ENCODE results near the gene CHST3. TPM values are rescaled to one million over a fixed set of nuclear protein-coding genes. Genes with fewer than 3 reads are reported as not detected.

The CHST3 gene
- total RNA-seq, 1 donor from 2014 or later: 21.7 TPM

- DNase-seq (ENCODE audit: extremely low spot score, unreplicated experiment): no peak
- Mint-ChIP-seq H3K9me3 (no peaks in the 10 kb centered on the region), H3K36me3 (no peaks in the 10 kb centered on the region), H3K27ac (peak overlapping the region; percentile 89), H3K4me3 (peak overlapping the region; percentile 72), H3K27me3 (no peaks in the 10 kb centered on the region), H3K4me1 (ENCODE audit: unreplicated experiment) (peaks cover 42% of the 10 kb centered on the region)
- TF ChIP-seq, protein P1, sequence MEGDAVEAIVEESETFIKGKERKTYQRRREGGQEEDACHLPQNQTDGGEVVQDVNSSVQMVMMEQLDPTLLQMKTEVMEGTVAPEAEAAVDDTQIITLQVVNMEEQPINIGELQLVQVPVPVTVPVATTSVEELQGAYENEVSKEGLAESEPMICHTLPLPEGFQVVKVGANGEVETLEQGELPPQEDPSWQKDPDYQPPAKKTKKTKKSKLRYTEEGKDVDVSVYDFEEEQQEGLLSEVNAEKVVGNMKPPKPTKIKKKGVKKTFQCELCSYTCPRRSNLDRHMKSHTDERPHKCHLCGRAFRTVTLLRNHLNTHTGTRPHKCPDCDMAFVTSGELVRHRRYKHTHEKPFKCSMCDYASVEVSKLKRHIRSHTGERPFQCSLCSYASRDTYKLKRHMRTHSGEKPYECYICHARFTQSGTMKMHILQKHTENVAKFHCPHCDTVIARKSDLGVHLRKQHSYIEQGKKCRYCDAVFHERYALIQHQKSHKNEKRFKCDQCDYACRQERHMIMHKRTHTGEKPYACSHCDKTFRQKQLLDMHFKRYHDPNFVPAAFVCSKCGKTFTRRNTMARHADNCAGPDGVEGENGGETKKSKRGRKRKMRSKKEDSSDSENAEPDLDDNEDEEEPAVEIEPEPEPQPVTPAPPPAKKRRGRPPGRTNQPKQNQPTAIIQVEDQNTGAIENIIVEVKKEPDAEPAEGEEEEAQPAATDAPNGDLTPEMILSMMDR (conservative IDR thresholded peaks at IDR 0.05): no peak
Observed at GRCh38 chr10:71998840-71999194, 34.6 kb downstream of the CHST3 start.

DNA sequence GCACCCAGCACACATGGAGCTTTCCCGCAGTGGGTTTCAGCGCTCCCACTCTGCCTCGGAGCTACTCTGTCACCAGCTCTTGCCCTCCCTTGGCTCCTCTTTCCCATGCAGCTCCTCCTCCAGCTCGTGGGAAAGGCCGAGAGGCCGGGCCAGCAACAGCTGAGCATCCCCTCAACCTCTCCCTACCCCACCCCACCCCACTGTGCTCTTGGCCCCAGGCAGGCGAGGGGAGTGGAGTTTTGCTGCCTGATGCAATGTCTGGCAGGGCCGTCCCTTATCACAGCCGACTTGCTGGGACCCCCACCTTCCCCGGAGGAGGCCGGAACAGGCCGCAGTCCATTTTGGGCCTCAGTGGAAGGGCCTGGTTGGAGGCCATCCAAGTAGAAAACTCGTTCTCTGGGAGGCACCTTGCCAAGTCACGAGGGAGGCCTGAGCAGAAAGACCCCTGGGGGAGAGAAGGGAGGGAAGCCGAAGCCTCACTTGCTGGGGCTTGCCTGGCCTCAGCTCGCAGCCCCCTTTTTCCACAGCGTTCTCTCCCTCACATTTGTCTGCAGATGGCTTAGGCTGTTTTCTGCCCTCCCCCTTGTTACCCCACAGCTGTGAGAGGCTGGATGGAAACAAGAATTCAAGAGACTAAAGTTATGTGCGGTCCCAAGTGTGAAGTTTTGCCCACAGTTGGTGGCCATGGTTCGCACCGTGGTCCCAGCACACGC lies 35.3 kb downstream of the CHST3 start:
- peaks cover 42% of the 10 kb centered on the region for H3K4me1 Mint-ChIP-seq (ENCODE audit: unreplicated experiment)
- no peak for DNase-seq (ENCODE audit: extremely low spot score, unreplicated experiment)
- TF ChIP-seq, protein P1 (conservative IDR thresholded peaks at IDR 0.05): no peak
- H3K4me3 Mint-ChIP-seq: peak overlapping the region; percentile 61
- H3K27ac Mint-ChIP-seq: peak overlapping the region; percentile 89
- no peaks in the 10 kb centered on the region for H3K36me3 Mint-ChIP-seq
- H3K27me3 Mint-ChIP-seq: no peaks in the 10 kb centered on the region
- no peaks in the 10 kb centered on the region for H3K9me3 Mint-ChIP-seq

GRCh38 chr10:72000073-72001032 lies 36.2 kb downstream of the CHST3 start:
- H3K4me3 Mint-ChIP-seq: peak overlapping the region; percentile 35
- no peaks in the 10 kb centered on the region for H3K27me3 Mint-ChIP-seq
- H3K9me3 Mint-ChIP-seq: no peaks in the 10 kb centered on the region
- TF ChIP-seq, protein P1 (conservative IDR thresholded peaks at IDR 0.05): no peak
- DNase-seq (ENCODE audit: extremely low spot score, unreplicated experiment): no peak
- peaks cover 42% of the 10 kb centered on the region for H3K4me1 Mint-ChIP-seq (ENCODE audit: unreplicated experiment)
- H3K36me3 Mint-ChIP-seq: no peaks in the 10 kb centered on the region
- H3K27ac Mint-ChIP-seq: peak overlapping the region; percentile 28

DNA sequence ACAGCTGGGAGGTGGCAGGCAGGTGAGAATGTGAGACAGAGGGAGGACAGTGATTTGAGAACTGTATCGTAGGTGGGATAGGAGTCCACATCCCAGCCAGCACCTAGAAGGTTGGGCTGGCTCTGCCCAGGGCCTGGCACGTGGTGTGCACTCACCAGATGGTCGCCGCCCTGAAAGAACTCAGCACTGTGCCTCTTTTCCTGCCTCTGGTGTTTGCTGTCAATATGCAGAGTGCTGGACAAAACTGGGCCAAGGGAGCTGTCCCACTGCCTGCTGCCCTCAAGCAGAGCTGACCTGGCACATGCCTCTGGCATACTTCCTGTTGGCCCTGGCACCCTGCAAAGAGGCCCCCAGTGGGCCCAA lies 36.8 kb downstream of the CHST3 start:
- no peaks in the 10 kb centered on the region for H3K27me3 Mint-ChIP-seq
- H3K4me3 Mint-ChIP-seq: no peak overlapping the region
- H3K27ac Mint-ChIP-seq: no peak overlapping the region
- TF ChIP-seq, protein P1 (conservative IDR thresholded peaks at IDR 0.05): no peak
- H3K4me1 Mint-ChIP-seq (ENCODE audit: unreplicated experiment): peaks cover 35% of the 10 kb centered on the region
- DNase-seq (ENCODE audit: extremely low spot score, unreplicated experiment): no peak
- no peaks in the 10 kb centered on the region for H3K36me3 Mint-ChIP-seq
- no peaks in the 10 kb centered on the region for H3K9me3 Mint-ChIP-seq

DNA sequence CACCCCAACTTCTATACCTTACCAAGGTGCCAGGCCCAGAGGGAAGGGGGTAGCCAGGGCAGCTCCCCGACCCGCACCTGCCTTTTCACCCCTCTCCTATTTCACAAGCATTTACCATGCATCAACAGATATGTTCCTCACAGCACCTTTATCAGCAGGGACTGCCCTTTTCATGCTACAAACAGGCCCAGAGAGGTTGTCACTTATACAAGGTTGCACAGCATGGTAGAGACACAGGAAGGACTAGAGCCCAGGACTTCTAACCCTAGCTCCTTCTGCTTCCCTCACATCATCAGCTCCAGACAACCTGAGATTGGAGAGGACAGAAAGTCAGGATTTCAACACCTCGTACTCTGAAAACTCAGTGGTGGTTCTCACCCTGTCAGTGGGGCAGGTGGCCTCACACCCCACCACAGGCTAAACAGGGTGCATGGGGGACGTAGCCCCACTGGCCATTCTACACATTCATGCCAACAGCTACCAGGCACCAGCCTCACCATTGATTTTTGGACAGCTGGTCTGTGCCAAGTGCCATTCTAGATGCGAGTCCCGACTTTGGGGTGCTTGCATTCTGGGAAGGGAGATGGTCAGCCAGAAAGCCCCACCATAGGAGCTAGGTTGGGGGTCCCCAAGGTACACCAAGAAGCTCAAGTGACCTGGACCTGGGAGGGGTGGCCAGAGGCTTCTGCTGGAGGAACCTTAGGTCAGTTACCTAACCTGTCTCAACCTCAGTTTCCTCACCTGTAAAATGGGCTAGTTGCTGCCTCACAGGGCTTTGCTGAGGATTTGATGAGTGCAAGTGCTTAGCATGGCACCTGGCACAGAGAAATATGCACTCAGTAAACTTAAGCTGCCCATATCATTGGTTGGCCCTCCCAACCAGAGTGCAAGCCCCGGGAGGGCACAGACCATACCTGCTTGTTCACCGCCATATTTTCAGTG lies 38.4 kb downstream of the CHST3 start:
- H3K27me3 Mint-ChIP-seq: no peaks in the 10 kb centered on the region
- H3K27ac Mint-ChIP-seq: no peak overlapping the region
- H3K9me3 Mint-ChIP-seq: no peaks in the 10 kb centered on the region
- peaks cover 23% of the 10 kb centered on the region for H3K4me1 Mint-ChIP-seq (ENCODE audit: unreplicated experiment)
- H3K36me3 Mint-ChIP-seq: peaks cover 8% of the 10 kb centered on the region
- DNase-seq (ENCODE audit: extremely low spot score, unreplicated experiment): no peak
- TF ChIP-seq, protein P1 (conservative IDR thresholded peaks at IDR 0.05): no peak
- no peak overlapping the region for H3K4me3 Mint-ChIP-seq

Measured in type B pancreatic cell (in vitro differentiated cells).